Large intestine (tissue), 3 donors: ENCODE data around the gene RARB. TPM values are rescaled to one million over a fixed set of nuclear protein-coding genes. Genes with fewer than 3 reads are reported as not detected.
A peak's percentile ranks its signal among the peaks of the same experiment; 100 is the strongest.

Experiments used
- DNase-seq, 2 donors: peaks; one replicate each; pipeline versions ENCODE4 v3.0.0 to v3.0.0-alpha.2; 2013
- H3K27ac ChIP-seq: one replicate; pipeline ENCODE4 v1.5.1; 2013; ENCODE audit warnings: low read length
- H3K27me3 ChIP-seq: 2 replicates; pipeline ENCODE4 v1.6.1; 2013; ENCODE audit warnings: low read length; ENCODE audit not compliant: control insufficient read depth, insufficient read depth
- H3K36me3 ChIP-seq: 2 replicates; pipeline ENCODE4 v1.6.1; 2013; ENCODE audit warnings: low read length; ENCODE audit not compliant: control insufficient read depth, insufficient read depth
- H3K4me1 ChIP-seq: one replicate; pipeline ENCODE4 v1.6.1; 2013; ENCODE audit warnings: low read length; ENCODE audit not compliant: control insufficient read depth, insufficient read depth
- H3K4me3 ChIP-seq: one replicate; pipeline ENCODE4 v1.5.1; 2013; ENCODE audit warnings: low read length
- H3K9me3 ChIP-seq: one replicate; pipeline ENCODE4 v1.6.1; 2013; ENCODE audit warnings: mild to moderate bottlenecking, low read depth, low read length, moderate library complexity; ENCODE audit not compliant: control insufficient read depth
- WGBS: methylation state at CpG from one replicate; pipeline ENCODE4 v1.1.5; 2013; ENCODE audit warnings: low lambda C conversion rate; ENCODE audit not compliant: insufficient coverage; 5-methylcytosine and 5-hydroxymethylcytosine counted together
- polyA plus RNA-seq: library from polyadenylated mRNA; unstranded; fragments of 120-200 nt; gene quantifications from one replicate; pipeline ENCODE4 v1.2.1, GENCODE V29; 2013

RARB gene
- polyA plus RNA-seq, 1 donor = 9.1 TPM

DNA sequence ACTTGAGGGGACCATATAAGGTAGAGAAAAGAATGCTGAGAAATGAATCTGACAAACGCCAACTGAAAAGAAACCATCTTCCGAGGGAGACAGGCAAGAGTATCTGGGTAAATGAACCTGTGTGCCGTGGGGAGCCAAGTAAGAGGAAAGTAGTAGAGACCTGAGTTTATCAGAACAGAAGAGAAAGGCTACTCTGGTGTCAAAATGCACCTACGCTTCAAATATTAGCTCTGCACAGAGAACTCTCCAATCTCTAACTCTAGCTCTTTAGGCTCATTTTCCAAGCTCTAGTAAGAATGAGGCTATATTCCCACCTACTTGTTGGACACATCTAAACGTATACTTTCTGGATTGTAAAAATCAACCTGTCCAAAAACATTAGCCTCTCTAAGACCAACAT is 183.1 kb downstream of the RARB start:
- Histone ChIP-seq H3K27me3 (no peaks in the 10 kb centered on the region), H3K9me3 (no peaks in the 10 kb centered on the region), H3K36me3 (peaks cover 52% of the 10 kb centered on the region), H3K27ac (no peak overlapping the region), H3K4me1 (no peaks in the 10 kb centered on the region), H3K4me3 (no peak overlapping the region)
- no peak for DNase-seq
- 100% methylated on average over 5 of the region's 5 CpGs for WGBS

DNA sequence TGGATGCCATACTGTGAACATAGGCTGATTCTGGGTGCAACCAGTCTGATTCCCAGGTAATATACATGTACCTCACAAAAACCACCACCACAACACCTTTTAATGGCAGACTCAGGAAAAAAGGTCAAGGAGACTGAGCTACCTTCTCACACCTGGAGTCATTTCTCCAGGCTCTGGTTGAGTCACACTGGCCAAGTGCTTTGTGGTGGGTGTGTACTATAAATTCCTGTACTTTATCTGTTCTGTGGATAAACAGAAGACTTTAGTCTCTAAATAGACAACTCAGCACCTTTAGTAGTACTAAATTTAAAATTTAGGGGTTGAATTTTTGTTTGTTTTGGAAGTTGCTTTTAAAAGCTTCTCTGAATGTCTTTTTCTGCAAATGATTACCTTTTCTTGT is 190.0 kb downstream of the RARB start:
- Histone ChIP-seq H3K9me3 (no peaks in the 10 kb centered on the region), H3K27me3 (no peaks in the 10 kb centered on the region), H3K4me3 (no peak overlapping the region), H3K4me1 (peaks cover 3% of the 10 kb centered on the region), H3K36me3 (peaks cover 37% of the 10 kb centered on the region), H3K27ac (peak overlapping the region; percentile 66)
- DNase-seq = peak; percentile 14 to 48

GRCh38 chr3:25619382-25619781 is 191.3 kb downstream of the RARB start:
- H3K4me1 ChIP-seq = peaks cover 3% of the 10 kb centered on the region

GRCh38 chr3:25620493-25620892 is 192.4 kb downstream of the RARB start:
- no peak overlapping the region for H3K27ac ChIP-seq

More at GRCh38 chr3:25619382-25619781, 191.3 kb downstream of the RARB start:
- Histone ChIP-seq H3K27ac (no peak overlapping the region), H3K36me3 (peaks cover 38% of the 10 kb centered on the region), H3K9me3 (no peaks in the 10 kb centered on the region), H3K4me3 (no peak overlapping the region), H3K27me3 (no peaks in the 10 kb centered on the region)
- DNase-seq = no peak

DNA sequence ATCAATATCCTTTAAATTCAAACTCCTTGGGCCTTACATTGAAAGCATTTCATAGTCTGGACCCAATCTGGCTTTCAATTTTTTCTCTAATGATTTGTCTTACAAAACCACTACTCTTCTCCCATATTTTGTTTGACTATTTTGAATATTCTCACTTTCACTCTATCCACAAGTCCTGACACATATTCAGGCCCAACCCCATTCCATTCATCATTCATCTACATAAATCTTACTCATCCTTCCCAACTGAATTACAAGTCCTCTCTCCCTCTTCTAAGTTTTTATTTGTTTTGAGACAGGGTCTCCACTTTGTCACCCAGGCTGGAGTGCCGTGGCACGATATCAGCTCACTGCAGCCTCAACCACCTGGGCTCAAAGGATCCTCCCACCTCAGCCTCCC is 193.0 kb downstream of the RARB start:
- Histone ChIP-seq H3K4me3 (no peak overlapping the region), H3K27ac (no peak overlapping the region), H3K36me3 (peaks cover 52% of the 10 kb centered on the region), H3K27me3 (no peaks in the 10 kb centered on the region), H3K4me1 (peaks cover 3% of the 10 kb centered on the region), H3K9me3 (no peaks in the 10 kb centered on the region)
- WGBS = no CpG with 5 or more reads among the region's 2 CpGs
- DNase-seq = no peak

More at GRCh38 chr3:25620493-25620892, 192.4 kb downstream of the RARB start:
- peaks cover 3% of the 10 kb centered on the region for H3K4me1 ChIP-seq
- no peak overlapping the region for H3K4me3 ChIP-seq
- no peaks in the 10 kb centered on the region for H3K27me3 ChIP-seq
- H3K9me3 ChIP-seq = no peaks in the 10 kb centered on the region
- 100% methylated on average over 1 of the region's 5 CpGs for WGBS
- DNase-seq = no peak
- peaks cover 48% of the 10 kb centered on the region for H3K36me3 ChIP-seq

DNA sequence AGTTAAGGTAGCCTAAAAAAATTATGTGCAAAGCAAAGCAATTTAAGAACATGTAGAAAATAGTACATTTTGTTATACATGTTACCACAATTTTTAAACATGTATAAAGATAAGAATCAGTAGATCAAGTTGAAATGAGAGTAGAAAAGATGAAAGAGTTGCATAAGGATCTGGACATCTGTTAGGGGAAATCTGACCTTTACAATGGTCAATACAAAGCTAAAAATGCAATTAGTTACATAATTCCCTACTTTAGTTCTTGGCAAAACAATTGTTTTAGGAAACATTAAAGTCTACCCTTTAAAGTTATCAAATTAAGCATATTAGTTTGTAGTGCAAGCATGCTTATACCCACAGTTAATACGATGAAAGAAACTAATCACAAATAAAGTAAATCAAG is 203.9 kb downstream of the RARB start:
- H3K36me3 ChIP-seq = peaks cover 43% of the 10 kb centered on the region
- H3K27ac ChIP-seq = no peak overlapping the region
- H3K4me1 ChIP-seq = no peaks in the 10 kb centered on the region
- no peak for DNase-seq
- H3K9me3 ChIP-seq = no peaks in the 10 kb centered on the region
- WGBS = 100% methylated on average over 1 of the region's 1 CpG
- no peaks in the 10 kb centered on the region for H3K27me3 ChIP-seq
- H3K4me3 ChIP-seq = no peak overlapping the region

GRCh38 chr3:25633919-25634318 is 205.9 kb downstream of the RARB start:
- DNase-seq = no peak
- Histone ChIP-seq H3K27ac (no peak overlapping the region), H3K4me1 (no peaks in the 10 kb centered on the region), H3K9me3 (no peaks in the 10 kb centered on the region), H3K36me3 (peaks cover 31% of the 10 kb centered on the region), H3K27me3 (no peaks in the 10 kb centered on the region), H3K4me3 (no peak overlapping the region)
- WGBS = 93% methylated on average over 2 of the region's 3 CpGs

DNA sequence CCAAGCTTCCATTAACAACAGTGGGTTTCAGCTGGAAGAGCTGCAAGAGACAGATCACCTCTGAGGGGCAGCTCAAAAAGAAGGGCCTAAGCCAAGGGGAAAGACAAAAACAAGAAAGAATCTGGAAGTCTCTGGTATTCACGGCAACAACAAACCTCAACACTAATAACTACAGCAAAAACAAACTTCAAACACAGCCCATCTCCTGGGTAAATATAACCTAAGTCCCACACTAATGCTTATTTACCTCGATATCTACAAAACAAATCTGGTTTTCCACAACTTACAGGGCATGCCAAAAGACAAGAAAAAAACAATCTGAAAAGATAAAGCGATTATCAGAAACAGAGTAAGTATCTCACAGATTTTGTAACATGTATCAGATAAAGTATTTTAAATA is 207.0 kb downstream of the RARB start:
- no peak overlapping the region for H3K27ac ChIP-seq
- H3K4me3 ChIP-seq = no peak overlapping the region
- DNase-seq = no peak
- H3K27me3 ChIP-seq = no peaks in the 10 kb centered on the region
- whole genome bisulfite sequencing = 100% methylated on average over 1 of the region's 3 CpGs
- H3K36me3 ChIP-seq = peaks cover 31% of the 10 kb centered on the region
- H3K9me3 ChIP-seq = no peaks in the 10 kb centered on the region
- H3K4me1 ChIP-seq = no peaks in the 10 kb centered on the region

Other genes starting within 250 kb of the RARB start
- gene TOP2B, start 236.6 kb downstream of the RARB start, polyA plus RNA-seq = 120 TPM